22Rv1 (cell line): ENCODE data around the gene CPXM1.

Experiments used
- ZFX ChIP-seq: fragments of 450-650 bp; IDR thresholded peaks from 2 replicates; pipeline ENCODE4 v1.6.1; 2017; ENCODE audit warnings: antibody characterized with exemption, borderline replicate concordance
- TF ChIP-seq, protein P1 (sequence below): fragments of 450-650 bp; IDR thresholded peaks from 2 replicates; pipeline ENCODE4 v1.5.1; 2017; ENCODE audit warnings: mild to moderate bottlenecking

DNA sequence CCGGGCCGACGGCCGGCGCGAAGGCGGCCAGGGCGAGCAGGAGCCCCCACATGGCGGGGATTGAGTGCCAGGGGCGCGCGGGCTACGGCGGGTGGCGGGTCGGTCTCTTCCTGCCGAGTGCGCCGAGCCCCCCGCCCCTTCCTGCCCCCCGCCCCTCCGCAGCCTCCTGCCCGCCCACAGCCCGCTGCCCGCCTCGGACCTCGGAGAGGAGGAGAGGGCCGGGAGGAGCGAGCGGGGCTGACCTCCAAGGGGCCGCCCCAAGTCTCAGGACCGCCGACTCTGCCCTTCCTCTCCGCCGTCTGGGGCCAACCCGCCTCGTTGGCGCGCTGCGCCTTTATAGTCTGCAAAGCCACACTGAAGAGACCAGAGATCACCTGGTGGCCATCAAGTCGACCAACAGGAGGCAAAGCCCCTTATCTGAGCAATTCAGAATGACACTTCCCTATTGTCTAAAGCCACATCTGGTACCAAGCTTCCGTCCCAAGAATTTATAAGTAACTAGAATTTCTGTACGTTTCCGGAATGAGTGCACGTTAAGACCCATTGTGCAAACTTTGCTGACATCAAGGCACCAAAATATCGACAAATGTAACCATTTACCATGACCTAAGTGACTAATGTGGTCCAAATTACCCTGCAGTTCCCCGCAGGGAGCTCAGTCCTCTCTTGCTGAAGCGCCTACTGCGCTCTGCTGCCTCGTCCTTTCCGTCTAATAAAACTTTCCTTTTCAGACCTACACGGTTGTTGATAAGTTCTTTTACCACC lies at the start of gene CPXM1:
- TF ChIP-seq, protein P1, sequence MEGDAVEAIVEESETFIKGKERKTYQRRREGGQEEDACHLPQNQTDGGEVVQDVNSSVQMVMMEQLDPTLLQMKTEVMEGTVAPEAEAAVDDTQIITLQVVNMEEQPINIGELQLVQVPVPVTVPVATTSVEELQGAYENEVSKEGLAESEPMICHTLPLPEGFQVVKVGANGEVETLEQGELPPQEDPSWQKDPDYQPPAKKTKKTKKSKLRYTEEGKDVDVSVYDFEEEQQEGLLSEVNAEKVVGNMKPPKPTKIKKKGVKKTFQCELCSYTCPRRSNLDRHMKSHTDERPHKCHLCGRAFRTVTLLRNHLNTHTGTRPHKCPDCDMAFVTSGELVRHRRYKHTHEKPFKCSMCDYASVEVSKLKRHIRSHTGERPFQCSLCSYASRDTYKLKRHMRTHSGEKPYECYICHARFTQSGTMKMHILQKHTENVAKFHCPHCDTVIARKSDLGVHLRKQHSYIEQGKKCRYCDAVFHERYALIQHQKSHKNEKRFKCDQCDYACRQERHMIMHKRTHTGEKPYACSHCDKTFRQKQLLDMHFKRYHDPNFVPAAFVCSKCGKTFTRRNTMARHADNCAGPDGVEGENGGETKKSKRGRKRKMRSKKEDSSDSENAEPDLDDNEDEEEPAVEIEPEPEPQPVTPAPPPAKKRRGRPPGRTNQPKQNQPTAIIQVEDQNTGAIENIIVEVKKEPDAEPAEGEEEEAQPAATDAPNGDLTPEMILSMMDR: no peak
- TF ChIP-seq ZFX: no peak
